Activated CD4-positive, alpha-beta T cell treated with anti-CD3 and anti-CD28 coated beads, Interleukin-2, Interleukin-6, amounts not matched to agents 100 ng/mL and 50 ng/mL, durations not matched to agents 16 hours and 8 hours (primary cell): Measurements from ENCODE around the gene MAN1A1.
A peak's percentile ranks its signal among the peaks of the same experiment; 100 is the strongest.

Source experiments
- DNase-seq: peaks from one replicate; pipeline ENCODE4 v3.0.0-alpha.2; 2020

Gene MAN1A1

GRCh38 chr6:119264854-119265397, 84.6 kb downstream of the MAN1A1 start:
- DNase-seq = no peak

GRCh38 chr6:119262612-119263011, 86.9 kb downstream of the MAN1A1 start:
- DNase-seq = no peak

- no peak for DNase-seq
These were observed 87.6 kb downstream of the MAN1A1 start for GRCh38 chr6:119261944-119262284.

- peak; percentile 17 for DNase-seq
These were observed 90.5 kb downstream of the MAN1A1 start for GRCh38 chr6:119259027-119259426.

GRCh38 chr6:119257726-119258125, 91.8 kb downstream of the MAN1A1 start:
- no peak for DNase-seq

GRCh38 chr6:119256978-119257462, 92.5 kb downstream of the MAN1A1 start:
- DNase-seq = no peak

GRCh38 chr6:119256392-119256791, 93.2 kb downstream of the MAN1A1 start:
- no peak for DNase-seq

- DNase-seq = no peak
These were observed 94.1 kb downstream of the MAN1A1 start for GRCh38 chr6:119255492-119255891.

GRCh38 chr6:119250036-119250435, 99.5 kb downstream of the MAN1A1 start:
- DNase-seq = no peak

GRCh38 chr6:119249319-119249718, 100.2 kb downstream of the MAN1A1 start:
- no peak for DNase-seq

- DNase-seq = no peak
These were observed 102.1 kb downstream of the MAN1A1 start for GRCh38 chr6:119247504-119247903.

- no peak for DNase-seq
These were observed 105.9 kb downstream of the MAN1A1 start for GRCh38 chr6:119243657-119244056.

GRCh38 chr6:119243037-119243436, 106.5 kb downstream of the MAN1A1 start:
- DNase-seq = no peak

GRCh38 chr6:119241540-119242309, 107.8 kb downstream of the MAN1A1 start:
- no peak for DNase-seq

- DNase-seq = no peak
These were observed 108.5 kb downstream of the MAN1A1 start for GRCh38 chr6:119241111-119241465.

GRCh38 chr6:119240257-119241110, 109.1 kb downstream of the MAN1A1 start:
- DNase-seq = no peak

GRCh38 chr6:119237177-119237715, 112.3 kb downstream of the MAN1A1 start:
- DNase-seq = no peak

GRCh38 chr6:119234941-119235340, 114.6 kb downstream of the MAN1A1 start:
- DNase-seq = no peak

GRCh38 chr6:119234457-119234856, 115.1 kb downstream of the MAN1A1 start:
- peak; percentile 41 for DNase-seq

GRCh38 chr6:119233312-119233984, 116.1 kb downstream of the MAN1A1 start:
- no peak for DNase-seq

- no peak for DNase-seq
These were observed 118.2 kb downstream of the MAN1A1 start for GRCh38 chr6:119231394-119231793.

GRCh38 chr6:119230160-119230559, 119.4 kb downstream of the MAN1A1 start:
- DNase-seq = no peak

GRCh38 chr6:119227377-119227776, 122.2 kb downstream of the MAN1A1 start:
- no peak for DNase-seq
